GM18511 (cell line): ENCODE results near the gene NOSTRIN.
"Not testable (repeated sequence)": the region's sequence is repeated elsewhere in the genome, so short reads cannot be mapped to it uniquely, and the experiment has no call there.

Experiments
- ATAC-seq: cut with Tn5 transposase; IDR thresholded peaks from one replicate; pipeline ENCODE4 v1.9.1; 2021; ENCODE audit warnings: mild to moderate bottlenecking, moderate library complexity; ENCODE audit not compliant: unreplicated experiment

NOSTRIN gene

GRCh38 chr2:168816369-168816768 lies 13.9 kb downstream of the NOSTRIN start:
- no peak for ATAC-seq

DNA sequence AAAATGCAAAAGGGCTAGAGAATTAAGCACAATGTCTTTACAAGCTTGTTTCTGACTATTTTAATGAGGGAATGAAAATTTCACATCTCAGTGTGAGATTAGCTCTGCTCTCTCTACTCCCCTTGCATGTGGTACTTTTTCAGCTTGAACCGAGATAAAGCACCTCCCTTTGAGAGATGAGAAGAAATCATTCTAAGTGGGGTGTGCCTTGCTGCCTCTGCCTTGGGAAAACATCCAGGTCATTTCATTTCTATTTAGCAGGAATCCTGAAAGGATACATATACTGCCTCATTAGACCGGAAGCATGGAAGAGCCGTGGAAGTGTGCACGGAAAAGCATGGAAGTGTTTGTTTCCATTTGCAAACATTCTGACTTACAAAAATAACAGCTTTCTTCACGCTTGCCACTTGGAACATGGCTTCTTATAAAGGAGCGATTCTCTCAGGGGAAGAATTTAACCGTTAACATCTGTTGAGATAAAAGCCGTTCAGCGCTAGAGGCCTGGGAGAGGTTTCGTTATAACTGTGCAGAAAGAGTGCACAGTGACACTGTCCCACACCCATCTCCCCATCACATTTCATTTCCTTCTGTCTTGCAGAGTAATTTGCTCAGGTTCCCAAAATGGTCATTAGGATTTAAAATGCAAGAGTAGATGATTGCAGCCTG lies 16.7 kb downstream of the NOSTRIN start:
- no peak for ATAC-seq

DNA sequence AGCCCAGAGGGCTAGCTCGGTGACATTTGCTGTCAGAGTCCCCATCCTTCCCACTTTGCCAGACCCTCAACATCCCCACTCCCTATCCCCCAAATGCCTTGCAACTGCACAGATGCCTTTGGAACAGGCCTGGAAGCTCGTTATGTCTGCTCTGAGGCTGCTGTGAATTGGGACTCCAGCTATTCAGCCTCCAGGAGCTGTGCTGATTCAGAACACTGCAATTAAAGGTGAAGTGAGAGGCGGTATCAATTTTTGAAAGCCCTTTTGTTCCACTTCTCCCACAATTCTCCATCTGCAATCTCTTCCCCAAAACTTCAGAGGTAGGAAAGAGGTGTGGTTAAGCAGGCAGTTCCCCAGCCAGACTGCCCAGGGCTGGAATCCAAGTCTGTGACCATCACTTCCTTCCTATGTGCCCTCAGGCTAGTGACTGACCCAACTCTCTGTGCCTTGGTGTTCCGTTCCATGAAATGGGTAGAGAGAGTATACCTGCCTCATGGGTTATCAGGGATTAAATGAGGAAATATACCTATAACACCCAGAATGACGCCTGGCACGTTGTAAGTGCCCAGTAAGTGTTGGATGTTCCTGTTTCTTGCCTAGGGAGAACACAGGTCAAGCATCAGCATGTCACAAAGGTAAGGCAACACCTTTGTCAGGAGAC lies 17.5 kb downstream of the NOSTRIN start:
- no peak for ATAC-seq

- no peak for ATAC-seq
These were observed 19.1 kb downstream of the NOSTRIN start for GRCh38 chr2:168821577-168821976.

- no peak for ATAC-seq
These were observed 19.6 kb downstream of the NOSTRIN start for GRCh38 chr2:168821992-168822391.

DNA sequence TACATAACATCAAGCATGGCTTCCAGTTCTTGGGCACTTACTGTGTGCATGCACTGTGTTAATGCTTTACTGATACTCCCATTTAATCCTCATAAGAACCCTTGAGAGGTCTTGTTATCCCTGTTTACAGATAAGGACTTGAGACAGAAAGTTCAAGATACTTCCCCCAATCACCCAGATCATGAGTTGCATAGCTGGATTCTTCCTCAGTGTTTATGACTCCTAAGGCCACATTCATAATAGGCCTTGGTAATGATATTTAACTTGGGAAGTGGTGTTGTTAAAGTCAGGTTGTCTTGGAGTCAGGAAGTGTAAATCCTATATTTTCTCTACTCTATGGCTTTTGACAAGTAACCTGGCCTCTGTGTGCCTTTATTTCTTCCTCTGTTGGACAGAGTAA lies 22.7 kb downstream of the NOSTRIN start:
- no peak for ATAC-seq

DNA sequence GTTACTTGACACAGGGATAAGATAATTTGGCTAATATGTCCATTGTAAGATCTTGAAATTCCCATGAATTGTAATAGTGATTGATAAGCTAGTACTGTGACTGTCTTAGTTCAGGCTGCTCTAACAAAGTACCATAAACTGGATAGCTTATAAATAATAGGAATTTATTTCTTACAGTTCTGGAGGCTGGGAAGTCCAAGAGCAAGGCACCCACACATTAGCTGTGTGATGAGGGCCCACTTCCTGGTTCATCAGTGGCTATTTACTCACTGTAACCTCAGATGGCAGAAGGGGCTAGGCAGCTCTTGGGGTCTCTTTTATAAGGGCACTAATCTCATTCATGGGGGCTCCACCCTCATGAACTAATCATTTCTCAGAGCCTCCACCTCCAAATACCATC lies 28.5 kb downstream of the NOSTRIN start:
- ATAC-seq, result no peak

DNA sequence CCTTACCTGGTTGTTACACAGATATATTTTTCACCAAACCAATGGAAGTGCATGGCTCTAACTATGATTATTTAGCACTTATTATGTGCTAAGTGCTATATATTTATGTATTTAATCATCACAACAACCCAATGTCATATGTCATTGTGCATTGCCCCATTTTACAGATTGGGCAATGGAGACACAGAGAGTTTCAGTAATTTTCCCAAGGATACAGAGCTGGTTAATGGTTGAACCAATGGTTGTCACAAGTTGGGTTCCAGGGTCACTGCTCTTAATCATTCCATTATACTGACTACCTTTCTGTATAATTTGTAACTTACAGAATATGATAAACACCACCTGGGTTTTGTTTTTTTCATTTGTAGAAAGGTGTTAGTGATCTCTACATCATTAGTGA lies 29.2 kb downstream of the NOSTRIN start:
- no peak for ATAC-seq

DNA sequence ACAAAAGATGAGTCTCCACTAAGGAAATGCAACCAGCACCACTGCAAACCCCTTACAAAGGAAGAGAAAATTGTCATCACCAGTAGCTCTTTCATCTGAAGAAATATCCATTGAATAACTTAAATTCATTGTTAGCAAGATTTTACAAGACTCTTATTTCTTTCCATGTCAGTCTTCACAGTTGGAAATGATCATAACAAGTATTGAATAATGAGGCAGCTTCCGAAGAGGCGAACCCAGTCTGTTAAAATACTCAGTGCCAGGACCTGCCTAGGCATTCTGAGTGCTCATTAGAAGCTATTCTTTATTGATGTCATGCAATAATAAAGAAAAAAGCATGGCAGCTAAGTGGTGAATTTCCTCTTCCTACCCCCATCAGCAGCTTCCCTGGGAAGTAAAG lies 33.5 kb downstream of the NOSTRIN start:
- no peak for ATAC-seq

DNA sequence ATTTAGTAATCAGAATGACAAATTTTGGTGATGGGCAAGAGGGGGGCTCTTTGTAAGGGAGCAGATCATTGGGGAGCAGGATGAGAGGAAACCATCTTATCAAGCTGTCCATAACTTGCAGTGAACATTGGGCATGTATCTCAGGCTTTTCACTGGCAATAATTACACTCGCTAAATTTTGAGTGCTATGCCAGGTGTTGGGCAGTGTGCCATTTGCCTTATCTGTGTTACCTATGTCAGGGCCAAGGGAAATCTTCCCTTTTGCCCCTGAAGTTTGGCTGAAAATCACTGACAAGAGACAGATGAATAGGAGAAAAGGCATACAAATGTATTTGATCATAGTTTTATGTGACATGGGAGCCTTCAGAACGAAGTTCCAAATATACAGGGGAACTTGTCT lies 39.0 kb downstream of the NOSTRIN start:
- ATAC-seq, result no peak

DNA sequence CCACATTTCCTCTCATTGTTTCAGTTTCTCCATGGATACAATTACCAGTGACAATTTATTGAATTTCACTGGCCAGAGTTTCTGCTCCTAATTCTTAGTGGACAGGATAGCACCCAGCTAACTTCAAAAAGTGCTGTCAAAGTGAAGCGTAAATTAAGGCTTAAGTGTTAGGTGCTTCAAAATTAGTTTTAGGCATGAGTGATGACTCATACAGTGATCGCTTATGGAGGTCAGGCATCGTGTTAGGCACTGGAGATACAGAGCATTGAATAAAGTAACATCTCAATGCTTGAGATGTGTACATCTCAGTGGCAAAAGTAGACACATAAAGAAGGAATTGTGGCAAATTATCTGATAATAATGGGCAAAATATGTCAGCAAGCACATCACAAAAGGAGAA lies 40.8 kb downstream of the NOSTRIN start:
- ATAC-seq, result no peak

DNA sequence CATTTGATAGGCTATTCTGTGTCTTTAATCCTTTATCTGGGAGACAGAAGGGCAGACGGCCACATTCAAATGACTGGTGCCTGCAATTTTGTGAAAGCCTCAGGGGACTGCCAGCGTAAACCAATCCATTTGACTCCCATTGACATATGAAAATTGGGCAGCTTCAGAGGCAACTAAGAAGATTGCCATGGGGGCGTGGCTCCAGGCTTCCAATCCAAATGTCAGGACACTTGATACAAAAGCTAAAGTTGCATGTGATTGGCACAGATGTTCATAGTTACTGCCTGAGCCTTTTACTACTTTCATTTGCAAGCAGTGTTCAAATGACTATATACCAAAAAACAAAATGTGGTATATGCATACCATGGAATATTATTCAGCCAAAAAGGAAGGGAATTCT lies 45.8 kb downstream of the NOSTRIN start:
- no peak for ATAC-seq

- peak; percentile 73 for ATAC-seq
These were observed 47.2 kb downstream of the NOSTRIN start for GRCh38 chr2:168849610-168850009.

DNA sequence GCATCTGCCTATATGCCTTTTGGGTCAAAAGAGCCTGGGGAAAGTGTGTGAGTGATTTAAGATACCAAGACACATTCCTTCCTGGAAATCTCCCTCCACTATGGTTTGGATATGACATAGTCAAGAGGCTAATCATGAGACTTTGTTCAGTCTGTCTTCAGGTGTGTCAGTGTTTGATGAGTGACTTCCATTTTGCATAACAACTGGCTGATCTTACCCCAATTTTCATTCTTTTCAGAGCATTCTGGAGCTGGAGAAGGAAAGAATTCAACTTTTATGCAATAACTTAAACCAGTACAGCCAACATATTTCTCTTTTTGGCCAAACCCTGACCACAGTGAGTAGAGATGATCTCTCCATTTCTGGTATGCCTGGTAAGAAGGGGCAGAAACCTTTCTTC lies 48.4 kb downstream of the NOSTRIN start:
- no peak for ATAC-seq

DNA sequence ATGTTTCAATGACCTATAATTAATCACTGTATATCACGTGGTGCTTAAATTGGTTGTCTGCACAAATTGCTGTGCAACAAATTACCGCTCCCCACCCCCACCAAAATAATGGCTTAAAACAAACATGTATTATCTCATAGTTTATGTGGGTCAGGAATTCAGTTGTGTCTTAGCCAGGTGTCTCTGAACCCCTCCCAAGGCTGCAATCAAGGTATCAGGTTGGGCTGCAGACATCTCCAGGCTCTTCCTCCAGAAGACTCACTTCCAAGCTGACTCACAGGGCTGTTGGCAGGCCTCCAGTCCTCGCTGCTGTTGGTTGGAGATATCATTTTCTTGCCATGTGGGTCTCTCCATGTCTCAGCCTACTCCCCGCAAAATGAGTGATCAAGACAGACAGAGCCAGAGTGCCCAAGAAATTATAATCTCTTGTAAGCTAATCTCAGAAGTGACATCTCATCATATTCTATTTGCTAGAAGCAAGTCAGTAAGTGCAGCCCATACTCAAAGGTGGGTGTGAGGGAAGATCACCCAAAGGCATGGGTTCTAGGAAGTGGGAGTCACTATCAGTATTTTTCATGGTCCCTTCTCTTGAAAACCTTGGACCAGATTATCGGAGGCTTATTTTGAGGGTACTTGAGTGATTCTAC lies 49.4 kb downstream of the NOSTRIN start:
- no peak for ATAC-seq

DNA sequence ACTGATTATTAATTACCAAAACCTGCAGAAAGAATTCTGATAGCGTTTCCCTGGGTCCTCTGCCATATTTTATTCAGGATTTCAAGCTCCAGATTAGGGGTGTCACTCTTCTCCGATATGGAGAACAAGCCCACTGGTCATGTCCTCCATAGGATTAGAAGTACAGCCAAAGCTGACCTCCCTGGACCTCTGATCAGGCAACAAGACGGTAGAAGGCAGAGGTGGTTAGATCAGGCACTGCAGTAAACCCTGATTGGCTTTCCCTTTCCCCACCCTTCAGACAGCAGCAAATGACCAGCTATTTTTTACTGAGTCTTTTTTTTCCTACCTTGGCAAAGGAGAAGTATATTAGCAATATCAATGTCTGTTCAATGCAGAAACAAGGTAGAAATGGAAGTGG lies 50.0 kb downstream of the NOSTRIN start:
- no peak for ATAC-seq

GRCh38 chr2:168853471-168853870 lies 51.0 kb downstream of the NOSTRIN start:
- no peak for ATAC-seq

DNA sequence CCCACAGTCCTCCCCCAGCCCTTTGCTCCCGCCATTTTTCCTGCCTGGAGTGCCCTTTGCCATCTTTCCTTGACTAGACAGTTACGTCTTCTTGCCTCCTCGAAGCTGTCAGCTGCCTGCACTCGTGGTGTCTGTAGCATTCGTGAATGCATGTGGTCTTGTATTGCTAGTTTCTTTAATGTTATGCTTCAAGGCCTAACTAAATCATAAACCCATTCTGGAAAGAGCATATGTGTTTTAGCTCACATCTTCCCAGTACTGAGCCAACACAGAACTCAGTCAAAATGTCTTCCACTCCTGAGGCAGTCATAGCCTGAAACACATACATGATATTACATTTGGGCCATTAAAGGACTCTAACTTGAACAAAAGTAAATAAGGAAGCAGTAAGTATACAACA lies 52.2 kb downstream of the NOSTRIN start:
- ATAC-seq, result no peak

GRCh38 chr2:168855601-168856000 lies 53.2 kb downstream of the NOSTRIN start:
- ATAC-seq, result no peak

DNA sequence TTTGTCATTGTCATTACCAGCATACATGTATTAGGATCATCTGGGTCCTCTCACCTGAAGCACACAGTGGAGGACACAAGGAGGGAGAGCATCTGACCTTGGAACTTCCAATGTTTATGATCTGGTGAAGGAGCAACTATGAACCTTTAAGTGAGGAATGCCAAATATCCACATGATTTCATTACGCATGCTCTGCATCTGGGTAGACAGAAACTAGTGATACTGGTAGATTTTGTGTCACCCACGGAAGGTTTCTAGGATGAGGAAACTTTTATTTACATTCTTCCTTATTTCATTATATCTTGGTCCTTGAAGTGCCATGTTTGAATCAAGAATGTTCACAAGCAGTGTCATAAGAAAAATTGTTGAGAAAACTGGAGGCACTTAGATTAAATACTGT lies 55.7 kb downstream of the NOSTRIN start:
- no peak for ATAC-seq

DNA sequence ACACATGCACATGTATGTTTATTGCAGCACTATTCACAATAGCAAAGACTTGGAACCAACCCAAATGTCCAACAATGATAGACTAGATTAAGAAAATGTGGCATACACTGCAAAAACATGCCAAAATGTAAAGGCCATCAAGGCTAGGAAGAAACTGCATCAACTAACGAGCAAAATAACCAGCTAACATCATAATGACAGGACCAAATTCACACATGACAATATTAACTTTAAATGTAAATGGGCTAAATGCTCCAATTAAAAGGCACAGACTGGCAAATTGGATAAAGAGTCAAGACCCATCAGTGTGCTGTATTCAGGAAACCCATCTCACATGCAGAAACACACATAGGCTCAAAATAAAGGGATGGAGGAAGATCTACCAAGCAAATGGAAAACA lies 64.7 kb downstream of the NOSTRIN start:
- not testable (repeated sequence) for ATAC-seq

DNA sequence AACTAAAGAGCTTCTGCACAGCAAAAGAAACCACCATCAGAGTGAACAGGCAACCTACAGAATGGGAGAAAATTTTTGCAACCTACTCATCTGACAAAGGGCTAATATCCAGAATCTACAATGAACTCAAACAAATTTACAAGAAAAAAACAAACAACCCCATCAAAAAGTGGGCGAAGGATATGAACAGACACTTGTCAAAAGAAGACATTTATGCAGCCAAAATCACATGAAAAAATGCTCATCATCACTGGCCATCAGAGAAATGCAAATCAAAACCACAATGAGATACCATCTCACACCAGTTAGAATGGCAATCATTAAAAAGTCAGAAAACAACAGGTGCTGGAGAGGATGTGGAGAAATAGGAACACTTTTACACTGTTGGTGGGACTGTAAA lies 67.9 kb downstream of the NOSTRIN start:
- not testable (repeated sequence) for ATAC-seq
